ENCODE results near the gene FBXL12. TPM values are rescaled to one million over a fixed set of nuclear protein-coding genes. Genes with fewer than 3 reads are reported as not detected.
A peak's percentile ranks its signal among the peaks of the same experiment; 100 is the strongest.

FBXL12 gene
- total and polyA plus RNA-seq, 2 of the 4 experiments (the other 2 are of a cell fraction) = 8.1 to 42.6 TPM

- Histone ChIP-seq H3K4me2 (ENCODE audit: low read depth, low read length) (no peak overlapping the region), H2BK15ac (ENCODE audit: low read depth, low read length) (no peak overlapping the region), H3K9ac (ENCODE audit: low read depth, low read length) (no peak overlapping the region), H2AK5ac (ENCODE audit: low read depth, low read length) (no peak overlapping the region), H3K36me3 (ENCODE audit: control insufficient read depth, insufficient read depth, low read length) (peaks cover 5% of the 10 kb centered on the region; the same call in 1 of the 2 replicates), H3K56ac (ENCODE audit: extremely low read depth, insufficient read depth, low read length) (no peak overlapping the region), H4K20me1 (ENCODE audit: insufficient read depth, low read length) (no peaks in the 10 kb centered on the region; the same call in 1 of the 2 replicates), H2BK120ac (ENCODE audit: low read depth, low read length) (no peak overlapping the region), H2AK9ac (replicated peaks; ENCODE audit: low read depth, low read length, poor library complexity) (peak overlapping the region; percentile 8), H3K4ac (ENCODE audit: low read depth, low read length) (no peak overlapping the region), H4K91ac (ENCODE audit: insufficient read depth, low read depth, low read length) (no peak overlapping the region), H3K23ac (ENCODE audit: low read depth, low read length) (no peak overlapping the region), H3K4me1 (ENCODE audit: control insufficient read depth, insufficient read depth, low read length) (no peaks in the 10 kb centered on the region), H2BK5ac (ENCODE audit: low read depth, low read length, poor library complexity, severe bottlenecking) (no peak overlapping the region), H3K27ac (ENCODE audit: insufficient read depth, low read length) (no peak overlapping the region), H3K9me1 (ENCODE audit: insufficient read depth, low read length) (0 out of 2 replicates have a peak, but pooled peaks cover 3% of the 10 kb centered on the region), H3K27me3 (ENCODE audit: control insufficient read depth, insufficient read depth, low read length) (no peaks in the 10 kb centered on the region), H4K5ac (ENCODE audit: low read depth, low read length) (no peak overlapping the region), H3K79me1 (ENCODE audit: low read depth in 1 of 2, low read length in 2 of 2) (peaks cover 9 to 13% of the 10 kb centered on the region in 2 experiments; a peak in 3 of 4 replicates), H3K4me3 (ENCODE audit: insufficient read depth, low read depth, low read length) (no peak overlapping the region), H3K14ac (replicated peaks; ENCODE audit: low read depth, low read length) (no peak overlapping the region), H2BK20ac (ENCODE audit: low read depth, low read length) (no peak overlapping the region), H3K9me3 (ENCODE audit: control insufficient read depth, insufficient read depth, low read length) (no peaks in the 10 kb centered on the region), H4K8ac (ENCODE audit: low read depth in 2 of 2, low read length in 2 of 2) (no peak overlapping the region), H3K18ac (ENCODE audit: low read depth, low read length) (no peak overlapping the region), H2AFZ (replicated peaks; ENCODE audit: low read length, poor library complexity) (no peak overlapping the region)
- no peak for DNase-seq
- POLR2A ChIA-PET (ENCODE audit: unreplicated experiment) = no interaction called here
- ATAC-seq (ENCODE audit: low read depth) = no peak
- in situ Hi-C loops (cut with MboI; ENCODE audit: low sequenced_read_pairs) (no loop called here), dilution Hi-C loops (cut with HindIII; ENCODE audit: low sequenced_read_pairs, unreplicated experiment) (no loop called here), intact Hi-C loops (cut with micrococcal nuclease) (no loop called here)
- BruUV-seq (replicated peaks) = TSS peak; percentile 62
- TF ChIP-seq MXI1 (IDR thresholded peaks at IDR 0.05; ENCODE audit: borderline replicate concordance, low read depth, low read length) (no peak), MAZ (IDR thresholded peaks at IDR 0.05; ENCODE audit: borderline replicate concordance, low read depth, low read length) (no peak), MAFK (IDR thresholded peaks at IDR 0.05; ENCODE audit: low read depth, low read length) (no peak), USF2 (IDR thresholded peaks at IDR 0.05; ENCODE audit: low read depth, low read length) (no peak)
- 98% methylated on average over 30 of the region's 38 CpGs; no CpG with 5 or more reads in 1 of the 2 experiments for WGBS, 2 experiments (ENCODE audit: extremely low coverage in 2 of 2, insufficient read length in 1 of 2)
- CTCF ChIA-PET = no interaction called here
Observed at GRCh38 chr19:9854282-9854846, 35.5 kb upstream of the FBXL12 start.
